Lung (tissue), 12 donors: ENCODE measurements around the gene SERPINB5. TPM values are rescaled to one million over a fixed set of nuclear protein-coding genes. Genes with fewer than 3 reads are reported as not detected.

Experiments
- ATAC-seq: fragments of 200-7000 bp; cut with Tn5 transposase; one replicate; pipeline ENCODE4 v1.9.1; 2020; ENCODE audit warnings: moderate number of reproducible peaks; ENCODE audit not compliant: insufficient read depth, low FRiP score
- DNase-seq, 3 donors: peaks; one replicate each; pipeline ENCODE4 v3.0.0-alpha.2; 2013 to 2017
- H3K27ac ChIP-seq, 2 donors: one replicate each; pipeline ENCODE4 v1.5.1; 2013; ENCODE audit warnings: mild to moderate bottlenecking in 2 of 2, moderate library complexity in 2 of 2, control low read depth in 1 of 2, inconsistent platforms in 1 of 2, low read depth in 1 of 2, low read length in 1 of 2
- H3K27me3 ChIP-seq, 3 donors: one replicate each; pipeline ENCODE4 v1.5.1; 2013; ENCODE audit warnings: low read length in 2 of 3; ENCODE audit not compliant: control insufficient read depth in 3 of 3, insufficient read depth in 3 of 3
- H3K36me3 ChIP-seq, 4 donors: one replicate each; pipeline ENCODE4 v1.5.1; 2013; ENCODE audit warnings: low read length in 4 of 4, mild to moderate bottlenecking in 1 of 4, moderate library complexity in 1 of 4; ENCODE audit not compliant: control insufficient read depth in 4 of 4, insufficient read depth in 4 of 4
- H3K4me1 ChIP-seq, 5 donors: one replicate each; pipeline ENCODE4 v1.5.1; 2013; ENCODE audit warnings: low read length in 5 of 5, mild to moderate bottlenecking in 2 of 5, moderate library complexity in 1 of 5; ENCODE audit not compliant: control insufficient read depth in 5 of 5, insufficient read depth in 5 of 5
- H3K4me3 ChIP-seq: one replicate; pipeline ENCODE4 v1.5.1; 2013; ENCODE audit warnings: mild to moderate bottlenecking, control low read depth, moderate library complexity
- H3K9ac ChIP-seq, 2 donors: one replicate each; pipeline ENCODE4 v1.5.1; 2013; ENCODE audit warnings: low read length in 2 of 2, control low read depth in 1 of 2; ENCODE audit not compliant: insufficient read depth in 1 of 2
- H3K9me3 ChIP-seq, 4 donors: one replicate each; pipeline ENCODE4 v1.5.1; 2013; ENCODE audit warnings: low read length in 3 of 4, mild to moderate bottlenecking in 1 of 4, moderate library complexity in 1 of 4; ENCODE audit not compliant: control insufficient read depth in 4 of 4, insufficient read depth in 3 of 4
- WGBS, 2 donors: extraction: QIAGEN DNeasy Blood & Tissue Kit; methylation state at CpG; one replicate each; pipeline ENCODE4 v1.1.7; 2013; 5-methylcytosine and 5-hydroxymethylcytosine counted together
- polyA plus RNA-seq, 2 donors: library from polyadenylated mRNA; stranded (reverse); fragments of 200-250 nt; gene quantifications; one replicate each; pipeline ENCODE4 v1.2.1, GENCODE V29; 2013
- total RNA-seq, 2 donors: library from RNA; depleted of rRNA in 1 of 2; stranded (reverse); fragments of >200 nt in 1 of 2; gene quantifications; one replicate each; pipeline ENCODE4 v1.2.1, GENCODE V29; 2014 to 2021
- TF ChIP-seq, protein P1 (sequence below): IDR thresholded peaks from 2 replicates; pipeline ENCODE4 v1.5.1; 2012; ENCODE audit warnings: mild to moderate bottlenecking; ENCODE audit errors: control extremely low read depth, extremely low read depth
- donor health status: control.
- donor health status: control.
- donor health status: Bipolar disorder and iron deficiency.
- donor health status: healthy.
- donor health status: DM: yes; HTN: yes; CAD: no.

The SERPINB5 gene
- total and polyA plus RNA-seq, 4 donors: 0.37 to 0.92 (median 0.61) TPM

DNA sequence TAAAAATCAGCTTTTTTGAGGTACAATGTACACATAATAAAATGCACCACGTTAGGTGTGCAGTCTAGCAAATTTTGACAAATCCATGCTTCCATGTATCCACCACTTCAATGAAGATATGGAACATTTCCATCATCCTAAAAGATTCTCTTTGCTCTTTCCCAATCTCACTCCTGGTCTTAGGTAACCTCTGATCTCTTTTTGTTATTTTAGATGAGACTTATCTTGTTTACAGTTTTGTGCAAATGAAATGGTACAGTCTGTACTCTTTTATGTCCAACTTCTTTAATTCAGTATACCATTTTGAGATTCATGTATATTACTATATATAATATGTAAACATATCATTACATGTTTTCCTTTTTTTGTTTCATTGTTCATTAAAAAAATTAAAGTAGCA lies 16.3 kb upstream of the SERPINB5 start:
- ATAC-seq (no peak), DNase-seq (no peak)
- Histone ChIP-seq H3K4me3 (no peak overlapping the region), H3K4me1 (no peaks in the 10 kb centered on the region), H3K27me3 (no peaks in the 10 kb centered on the region), H3K27ac (no peak overlapping the region), H3K36me3 (no peaks in the 10 kb centered on the region), H3K9ac (no peak overlapping the region), H3K9me3 (no peaks in the 10 kb centered on the region)
- 57 to 75% methylated on average over 1 of the region's 1 CpG for WGBS, 2 donors
- TF ChIP-seq, protein P1, sequence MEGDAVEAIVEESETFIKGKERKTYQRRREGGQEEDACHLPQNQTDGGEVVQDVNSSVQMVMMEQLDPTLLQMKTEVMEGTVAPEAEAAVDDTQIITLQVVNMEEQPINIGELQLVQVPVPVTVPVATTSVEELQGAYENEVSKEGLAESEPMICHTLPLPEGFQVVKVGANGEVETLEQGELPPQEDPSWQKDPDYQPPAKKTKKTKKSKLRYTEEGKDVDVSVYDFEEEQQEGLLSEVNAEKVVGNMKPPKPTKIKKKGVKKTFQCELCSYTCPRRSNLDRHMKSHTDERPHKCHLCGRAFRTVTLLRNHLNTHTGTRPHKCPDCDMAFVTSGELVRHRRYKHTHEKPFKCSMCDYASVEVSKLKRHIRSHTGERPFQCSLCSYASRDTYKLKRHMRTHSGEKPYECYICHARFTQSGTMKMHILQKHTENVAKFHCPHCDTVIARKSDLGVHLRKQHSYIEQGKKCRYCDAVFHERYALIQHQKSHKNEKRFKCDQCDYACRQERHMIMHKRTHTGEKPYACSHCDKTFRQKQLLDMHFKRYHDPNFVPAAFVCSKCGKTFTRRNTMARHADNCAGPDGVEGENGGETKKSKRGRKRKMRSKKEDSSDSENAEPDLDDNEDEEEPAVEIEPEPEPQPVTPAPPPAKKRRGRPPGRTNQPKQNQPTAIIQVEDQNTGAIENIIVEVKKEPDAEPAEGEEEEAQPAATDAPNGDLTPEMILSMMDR: no peak

DNA sequence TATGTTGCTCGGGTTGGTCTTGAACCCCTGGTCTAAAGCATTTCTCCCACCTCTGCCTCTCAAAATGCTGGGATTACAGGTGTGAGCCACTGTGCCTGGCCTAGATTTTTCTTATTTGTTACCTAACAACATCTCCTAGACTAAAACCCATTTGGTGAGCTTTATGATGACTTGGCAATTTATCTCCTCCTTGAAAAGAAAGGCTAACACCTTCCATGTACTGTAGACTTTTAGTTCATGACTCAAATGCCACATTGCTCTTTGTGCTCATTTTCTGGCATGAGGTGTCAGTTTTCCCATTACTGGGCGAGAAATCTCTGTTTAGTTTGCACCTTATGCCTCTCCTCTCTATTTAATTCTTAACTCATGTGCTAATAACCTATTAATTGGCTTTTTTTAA lies 12.3 kb upstream of the SERPINB5 start:
- no peak overlapping the region for H3K27ac ChIP-seq
- no peaks in the 10 kb centered on the region for H3K4me1 ChIP-seq
- WGBS, 2 donors: 87 to 96% methylated on average over 2 of the region's 2 CpGs
- no peaks in the 10 kb centered on the region for H3K27me3 ChIP-seq
- no peak overlapping the region for H3K4me3 ChIP-seq
- no peak for ATAC-seq
- no peak for DNase-seq
- TF ChIP-seq, protein P1: no peak
- H3K9ac ChIP-seq: no peak overlapping the region
- no peaks in the 10 kb centered on the region for H3K9me3 ChIP-seq
- H3K36me3 ChIP-seq: no peaks in the 10 kb centered on the region

DNA sequence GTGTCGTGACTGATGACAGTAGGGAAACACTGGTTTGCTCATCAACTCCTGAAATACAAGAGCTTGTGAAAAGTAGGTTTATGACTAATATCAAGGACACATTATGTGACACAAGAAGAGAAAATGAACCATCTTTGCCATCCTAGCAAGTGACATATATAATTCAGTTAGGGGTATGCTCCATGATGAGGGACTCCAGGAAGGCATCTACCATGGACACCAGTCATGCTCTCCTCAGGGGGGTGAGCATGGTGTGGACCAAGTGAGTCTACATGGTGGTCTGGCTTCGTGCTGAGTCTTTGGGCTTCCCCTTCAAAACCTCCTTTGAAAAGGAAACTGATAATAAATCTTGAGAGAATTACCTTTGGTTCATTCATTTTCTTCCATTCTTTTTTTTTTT lies 11.7 kb upstream of the SERPINB5 start:
- DNase-seq (no peak), ATAC-seq (no peak)
- Histone ChIP-seq H3K27ac (no peak overlapping the region), H3K36me3 (no peaks in the 10 kb centered on the region), H3K9me3 (no peaks in the 10 kb centered on the region), H3K4me1 (no peaks in the 10 kb centered on the region), H3K9ac (no peak overlapping the region), H3K27me3 (no peaks in the 10 kb centered on the region), H3K4me3 (no peak overlapping the region)
- TF ChIP-seq, protein P1: no peak
- 57 to 72% methylated on average over 2 of the region's 2 CpGs for WGBS, 2 donors

- DNase-seq (no peak), ATAC-seq (no peak)
- H3K4me1 ChIP-seq: no peaks in the 10 kb centered on the region
- H3K9ac ChIP-seq: no peak overlapping the region
- WGBS, 2 donors: 70 to 94% methylated on average over 4 of the region's 4 CpGs
- no peaks in the 10 kb centered on the region for H3K9me3 ChIP-seq
- H3K27me3 ChIP-seq: no peaks in the 10 kb centered on the region
- no peak overlapping the region for H3K27ac ChIP-seq
- TF ChIP-seq, protein P1: no peak
- H3K36me3 ChIP-seq: no peaks in the 10 kb centered on the region
- H3K4me3 ChIP-seq: no peak overlapping the region
Measured at GRCh38 chr18:63467699-63468098, 9.1 kb upstream of the SERPINB5 start.
